DND-41 (cell line): ENCODE results near the gene DCANP1.

ENCODE experiments used
- ATAC-seq: fragments of 200-7000 bp; cut with Tn5 transposase; 3 replicates; pipeline ENCODE4 v1.9.1; 2021; ENCODE audit warnings: low read depth; ENCODE audit not compliant: insufficient read depth
- DNase-seq: peaks from one replicate; pipeline ENCODE4 v3.0.0-alpha.2; 2020
- H2AFZ ChIP-seq: 2 replicates; pipeline ENCODE4 v1.6.0; 2012; ENCODE audit warnings: low read depth, low read length
- H3K27ac ChIP-seq: 2 replicates; pipeline ENCODE4 v1.5.1; 2012; ENCODE audit warnings: low read length, inconsistent platforms
- H3K27me3 ChIP-seq: fragments of 200-600 bp; sonication (generic); 2 replicates; pipeline ENCODE4 v1.6.0; 2012; ENCODE audit warnings: low read length, mild to moderate bottlenecking, inconsistent platforms; ENCODE audit not compliant: insufficient read depth, poor library complexity
- H3K36me3 ChIP-seq: 2 replicates; pipeline ENCODE4 v1.5.1; 2012; ENCODE audit warnings: low read length, inconsistent platforms; ENCODE audit not compliant: insufficient read depth
- H3K4me1 ChIP-seq: 2 replicates; pipeline ENCODE4 v1.5.1; 2012; ENCODE audit warnings: mild to moderate bottlenecking, low read length; ENCODE audit not compliant: insufficient read depth
- H3K4me2 ChIP-seq: 2 replicates; pipeline ENCODE4 v1.6.0; 2012; ENCODE audit warnings: mild to moderate bottlenecking, moderate library complexity, low read length, inconsistent platforms; ENCODE audit not compliant: insufficient read depth
- H3K4me3 ChIP-seq, 2 experiments: fragments of 200-600 bp in 1 of 2; shearing (Covaris generic) in 1 of 2; 2 replicates each; pipeline ENCODE4 v1.5.1; 2012 to 2016; ENCODE audit warnings: inconsistent platforms in 2 of 2, low read length in 2 of 2, mild to moderate bottlenecking in 2 of 2, low read depth in 1 of 2, moderate library complexity in 1 of 2
- H3K79me2 ChIP-seq: 2 replicates; pipeline ENCODE4 v1.6.0; 2012; ENCODE audit warnings: low read length, inconsistent platforms; ENCODE audit not compliant: insufficient read depth
- H3K9ac ChIP-seq: 2 replicates; pipeline ENCODE4 v1.6.0; 2012; ENCODE audit warnings: low read depth, mild to moderate bottlenecking, inconsistent platforms, low read length, moderate library complexity
- H3K9me3 ChIP-seq: 2 replicates; pipeline ENCODE4 v1.5.1; 2012; ENCODE audit warnings: low read length, moderate library complexity, mild to moderate bottlenecking, inconsistent platforms; ENCODE audit not compliant: insufficient read depth, severe bottlenecking
- H4K20me1 ChIP-seq: 2 replicates; pipeline ENCODE4 v1.6.0; 2012; ENCODE audit warnings: low read length; ENCODE audit not compliant: insufficient read depth
- CTCF ChIP-seq: IDR thresholded peaks from 2 replicates; pipeline ENCODE4 v1.5.1; 2012; ENCODE audit warnings: borderline replicate concordance, low read length, moderate library complexity, mild to moderate bottlenecking; ENCODE audit not compliant: poor library complexity, severe bottlenecking; ENCODE audit errors: extremely low read depth
- EZH2 ChIP-seq: IDR thresholded peaks from 3 replicates; pipeline ENCODE4 v1.6.1; 2012; ENCODE audit warnings: borderline replicate concordance, low read depth, mild to moderate bottlenecking, moderate library complexity, low read length, inconsistent platforms; ENCODE audit not compliant: severe bottlenecking

Gene DCANP1

GRCh38 chr5:135439231-135440205 lies 7.6 kb downstream of the DCANP1 start:
- Histone ChIP-seq H3K4me1 (no peaks in the 10 kb centered on the region), H3K79me2 (no peaks in the 10 kb centered on the region), H3K36me3 (no peaks in the 10 kb centered on the region), H3K4me3 (no peak overlapping the region), H4K20me1 (no peaks in the 10 kb centered on the region), H3K27me3 (no peaks in the 10 kb centered on the region), H3K9ac (no peak overlapping the region), H3K27ac (no peak overlapping the region), H3K9me3 (no peaks in the 10 kb centered on the region), H2AFZ (no peak overlapping the region), H3K4me2 (no peak overlapping the region)
- TF ChIP-seq EZH2 (no peak), CTCF (no peak)
- DNase-seq = peak; percentile 1
- ATAC-seq = no peak

- no peak overlapping the region for H2AFZ ChIP-seq
- no peak overlapping the region for H3K4me3 ChIP-seq
- H3K79me2 ChIP-seq = no peaks in the 10 kb centered on the region
- no peaks in the 10 kb centered on the region for H3K36me3 ChIP-seq
- TF ChIP-seq CTCF (no peak), EZH2 (no peak)
- DNase-seq (peak; percentile 0), ATAC-seq (no peak)
- H3K4me2 ChIP-seq = no peak overlapping the region
- H3K9me3 ChIP-seq = no peaks in the 10 kb centered on the region
- no peak overlapping the region for H3K9ac ChIP-seq
- no peaks in the 10 kb centered on the region for H4K20me1 ChIP-seq
- no peaks in the 10 kb centered on the region for H3K27me3 ChIP-seq
- no peaks in the 10 kb centered on the region for H3K4me1 ChIP-seq
- H3K27ac ChIP-seq = no peak overlapping the region
These were observed 8.4 kb downstream of the DCANP1 start for GRCh38 chr5:135438636-135439221.

- H2AFZ ChIP-seq = no peak overlapping the region
- H3K9ac ChIP-seq = no peak overlapping the region
These were observed 9.2 kb downstream of the DCANP1 start for GRCh38 chr5:135437796-135438560.

More at GRCh38 chr5:135437796-135438560, 9.2 kb downstream of the DCANP1 start:
- Histone ChIP-seq H3K27me3 (no peaks in the 10 kb centered on the region), H3K4me2 (no peak overlapping the region), H4K20me1 (no peaks in the 10 kb centered on the region), H3K4me1 (no peaks in the 10 kb centered on the region), H3K4me3 (no peak overlapping the region), H3K9me3 (no peaks in the 10 kb centered on the region), H3K36me3 (no peaks in the 10 kb centered on the region), H3K27ac (no peak overlapping the region), H3K79me2 (no peaks in the 10 kb centered on the region)
- TF ChIP-seq CTCF (no peak), EZH2 (no peak)
- DNase-seq = peak; percentile 0
- no peak for ATAC-seq
